Hepatocyte (in vitro differentiated cells): ENCODE results near the gene SMAD1. TPM values are rescaled to one million over a fixed set of nuclear protein-coding genes. Genes with fewer than 3 reads are reported as not detected.

Experiments
- DNase-seq: peaks from one replicate; pipeline ENCODE4 v3.0.0-alpha.2; 2016; ENCODE audit warnings: low spot score
- H2AFZ ChIP-seq: fragments of 200-600 bp; sonication (generic); 2 replicates; pipeline ENCODE4 v1.6.0; 2016; ENCODE audit warnings: antibody characterized with exemption, mild to moderate bottlenecking
- H3K27ac ChIP-seq: fragments of 200-600 bp; sonication (generic); 2 replicates; pipeline ENCODE4 v1.5.1; 2016; ENCODE audit warnings: mild to moderate bottlenecking
- H3K27me3 ChIP-seq: fragments of 200-600 bp; sonication (generic); 2 replicates; pipeline ENCODE4 v1.6.1; 2016
- H3K36me3 ChIP-seq: fragments of 200-600 bp; sonication (generic); replicated peaks from 2 replicates; pipeline ENCODE4 v1.5.1; 2016; ENCODE audit warnings: low read depth; ENCODE audit not compliant: insufficient read depth
- H3K4me1 ChIP-seq: fragments of 200-600 bp; sonication (generic); 2 replicates; pipeline ENCODE4 v1.5.1; 2016; ENCODE audit warnings: mild to moderate bottlenecking, moderate library complexity; ENCODE audit not compliant: insufficient read depth
- H3K4me2 ChIP-seq: fragments of 200-600 bp; sonication (generic); 2 replicates; pipeline ENCODE4 v1.6.0; 2016
- H3K4me3 ChIP-seq: fragments of 200-600 bp; sonication (generic); 2 replicates; pipeline ENCODE4 v1.5.1; 2016; ENCODE audit warnings: mild to moderate bottlenecking
- H3K79me2 ChIP-seq: fragments of 200-600 bp; sonication (generic); 2 replicates; pipeline ENCODE4 v1.6.0; 2017; ENCODE audit warnings: mild to moderate bottlenecking
- H3K9me2 ChIP-seq: fragments of 200-600 bp; sonication (generic); replicated peaks from 2 replicates; pipeline ENCODE4 v1.6.0; 2017; ENCODE audit warnings: mild to moderate bottlenecking; ENCODE audit not compliant: insufficient read depth
- H3K9me3 ChIP-seq: fragments of 200-600 bp; sonication (generic); 2 replicates; pipeline ENCODE4 v1.5.1; 2016; ENCODE audit warnings: low read depth, mild to moderate bottlenecking
- H4K20me1 ChIP-seq: fragments of 200-600 bp; sonication (generic); 2 replicates; pipeline ENCODE4 v1.6.0; 2016; ENCODE audit warnings: mild to moderate bottlenecking; ENCODE audit not compliant: insufficient read depth, poor library complexity, severe bottlenecking
- EZH2 ChIP-seq: fragments of 200-600 bp; sonication (generic); IDR thresholded peaks from 2 replicates; pipeline ENCODE4 v1.6.1; 2016; ENCODE audit warnings: antibody characterized with exemption, mild to moderate bottlenecking, borderline replicate concordance
- EZH2phosphoT487 ChIP-seq: fragments of 200-600 bp; sonication (generic); IDR thresholded peaks from one replicate; pipeline ENCODE4 v1.6.1; 2018; ENCODE audit warnings: antibody characterized with exemption, mild to moderate bottlenecking, low read depth, moderate library complexity; ENCODE audit not compliant: unreplicated experiment, severe bottlenecking
- WGBS: methylation state at CpG from one replicate; pipeline ENCODE4 v1.1.6; 2016; ENCODE audit warnings: low lambda C conversion rate; ENCODE audit errors: missing lambda C conversion rate; 5-methylcytosine and 5-hydroxymethylcytosine counted together
- polyA plus RNA-seq: library from polyadenylated mRNA; unstranded; fragments of >200 nt; fragmentation: Nextera tagmentation; extraction: Ambion mirVana; gene quantifications from 2 replicates; pipeline ENCODE4 v1.2.1, GENCODE V29; 2016
- total RNA-seq: library from RNA; depleted of rRNA; stranded (reverse); fragments of >200 nt; gene quantifications from 2 replicates; pipeline ENCODE4 v1.2.3, GENCODE V29; 2014
- TF ChIP-seq, protein P1 (sequence below): fragments of 200-600 bp; sonication (generic); IDR thresholded peaks from 2 replicates; pipeline ENCODE4 v1.5.1; 2016; ENCODE audit warnings: antibody characterized with exemption, mild to moderate bottlenecking; ENCODE audit not compliant: poor library complexity

SMAD1 gene
- total and polyA plus RNA-seq, 2 experiments from 2014 or later = 18.1 to 24.1 TPM

DNA sequence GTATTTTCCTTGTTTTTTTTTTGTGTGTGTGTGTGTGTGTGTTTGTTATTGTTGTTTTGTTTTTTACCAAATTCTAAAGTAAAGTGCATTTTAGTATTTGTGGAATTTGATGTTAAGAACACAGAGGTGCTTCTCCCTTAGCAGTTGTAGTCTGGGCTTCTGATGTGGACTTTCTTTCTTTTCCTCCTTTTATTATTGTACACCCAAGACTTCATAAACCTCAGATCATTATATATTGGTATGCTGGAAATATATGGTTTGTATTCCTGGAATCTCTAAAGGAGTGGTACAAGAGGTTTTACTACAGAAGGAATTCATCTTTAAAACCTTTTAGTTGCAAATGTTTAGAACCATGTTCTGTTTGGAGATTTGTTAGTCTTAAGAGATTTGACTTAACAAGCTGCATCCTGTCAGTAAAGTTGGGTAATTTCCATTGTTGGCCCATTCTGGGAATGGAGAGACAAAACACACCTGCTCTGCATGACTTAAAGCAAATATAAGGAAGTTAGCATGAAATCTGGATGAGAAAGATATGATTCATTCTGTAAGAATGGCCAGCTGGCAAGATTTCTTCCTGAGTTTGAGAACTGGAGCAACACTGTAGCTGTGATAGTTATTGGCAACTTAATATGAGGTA is 64.0 kb downstream of the SMAD1 start:
- no peaks in the 10 kb centered on the region for H3K27me3 ChIP-seq
- H2AFZ ChIP-seq = no peak overlapping the region
- TF ChIP-seq EZH2phosphoT487 = no peak
- TF ChIP-seq, protein P1, sequence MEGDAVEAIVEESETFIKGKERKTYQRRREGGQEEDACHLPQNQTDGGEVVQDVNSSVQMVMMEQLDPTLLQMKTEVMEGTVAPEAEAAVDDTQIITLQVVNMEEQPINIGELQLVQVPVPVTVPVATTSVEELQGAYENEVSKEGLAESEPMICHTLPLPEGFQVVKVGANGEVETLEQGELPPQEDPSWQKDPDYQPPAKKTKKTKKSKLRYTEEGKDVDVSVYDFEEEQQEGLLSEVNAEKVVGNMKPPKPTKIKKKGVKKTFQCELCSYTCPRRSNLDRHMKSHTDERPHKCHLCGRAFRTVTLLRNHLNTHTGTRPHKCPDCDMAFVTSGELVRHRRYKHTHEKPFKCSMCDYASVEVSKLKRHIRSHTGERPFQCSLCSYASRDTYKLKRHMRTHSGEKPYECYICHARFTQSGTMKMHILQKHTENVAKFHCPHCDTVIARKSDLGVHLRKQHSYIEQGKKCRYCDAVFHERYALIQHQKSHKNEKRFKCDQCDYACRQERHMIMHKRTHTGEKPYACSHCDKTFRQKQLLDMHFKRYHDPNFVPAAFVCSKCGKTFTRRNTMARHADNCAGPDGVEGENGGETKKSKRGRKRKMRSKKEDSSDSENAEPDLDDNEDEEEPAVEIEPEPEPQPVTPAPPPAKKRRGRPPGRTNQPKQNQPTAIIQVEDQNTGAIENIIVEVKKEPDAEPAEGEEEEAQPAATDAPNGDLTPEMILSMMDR = no peak
- no peaks in the 10 kb centered on the region for H3K9me2 ChIP-seq
- H3K79me2 ChIP-seq = no peaks in the 10 kb centered on the region
- H3K36me3 ChIP-seq = no peaks in the 10 kb centered on the region
- H3K4me2 ChIP-seq = no peak overlapping the region
- peak; percentile 62 for DNase-seq
- no peak overlapping the region for H3K4me3 ChIP-seq
- no peaks in the 10 kb centered on the region for H4K20me1 ChIP-seq
- peaks cover 18% of the 10 kb centered on the region for H3K4me1 ChIP-seq
- no peaks in the 10 kb centered on the region for H3K9me3 ChIP-seq
- H3K27ac ChIP-seq = peak overlapping the region; percentile 70

DNA sequence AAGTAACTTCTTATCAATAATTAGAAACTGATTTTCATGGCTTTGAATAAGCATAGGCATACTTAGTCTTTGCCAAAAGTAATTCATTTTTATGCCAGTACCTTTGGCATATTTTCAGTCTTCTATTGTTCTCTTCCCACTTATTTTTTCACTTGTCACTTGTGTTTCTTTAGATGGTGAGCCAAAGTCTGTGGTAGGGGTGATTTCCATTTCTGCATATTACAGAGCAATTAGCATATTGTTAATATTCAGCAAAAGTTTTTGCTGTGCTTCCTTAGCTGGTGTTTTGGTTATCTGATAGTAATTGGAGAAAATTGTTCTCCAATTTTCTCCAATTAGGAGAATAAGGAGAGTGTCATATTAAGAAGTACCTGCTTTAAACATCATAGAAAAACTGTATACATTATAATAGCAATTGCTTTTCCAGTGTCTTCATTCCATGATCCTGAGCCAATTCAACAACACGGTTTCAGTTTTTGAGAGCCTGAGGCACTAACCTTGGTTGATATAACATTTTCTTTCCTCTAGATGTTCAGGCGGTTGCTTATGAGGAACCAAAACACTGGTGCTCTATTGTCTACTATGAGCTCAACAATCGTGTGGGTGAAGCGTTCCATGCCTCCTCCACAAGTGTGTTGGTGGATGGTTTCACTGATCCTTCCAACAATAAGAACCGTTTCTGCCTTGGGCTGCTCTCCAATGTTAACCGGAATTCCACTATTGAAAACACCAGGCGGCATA is 64.7 kb downstream of the SMAD1 start:
- 77% methylated on average over 7 of the region's 7 CpGs for WGBS

DNA sequence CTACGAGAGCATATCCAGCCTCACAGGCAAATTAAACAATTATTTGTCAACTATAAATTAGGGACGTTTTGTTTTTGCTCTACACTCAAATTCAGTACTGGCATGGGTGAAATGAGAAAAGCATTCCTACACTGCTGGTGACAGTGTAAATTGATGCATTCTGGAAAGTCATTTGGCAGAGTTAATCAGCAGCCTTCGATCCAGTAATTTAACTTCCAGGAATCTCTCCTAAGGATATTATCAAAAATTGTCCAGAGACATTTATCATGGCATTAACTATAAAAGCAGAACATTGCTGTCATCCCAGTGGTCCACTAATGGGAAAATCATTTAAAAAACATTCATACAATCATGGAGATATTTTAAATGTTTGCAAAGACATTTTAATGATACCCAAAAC is 70.0 kb downstream of the SMAD1 start:
- H3K4me2 ChIP-seq = no peak overlapping the region
- DNase-seq = no peak
- no peaks in the 10 kb centered on the region for H3K79me2 ChIP-seq
- TF ChIP-seq, protein P1 = no peak
- TF ChIP-seq EZH2 = no peak
- TF ChIP-seq EZH2phosphoT487 = no peak
- H3K9me2 ChIP-seq = no peaks in the 10 kb centered on the region
- no peaks in the 10 kb centered on the region for H3K9me3 ChIP-seq
- no peaks in the 10 kb centered on the region for H3K36me3 ChIP-seq
- H2AFZ ChIP-seq = no peak overlapping the region
- peaks cover 1% of the 10 kb centered on the region for H3K4me1 ChIP-seq
- H4K20me1 ChIP-seq = no peaks in the 10 kb centered on the region
- 85% methylated on average over 3 of the region's 3 CpGs for WGBS
- no peaks in the 10 kb centered on the region for H3K27me3 ChIP-seq
- H3K4me3 ChIP-seq = no peak overlapping the region
- H3K27ac ChIP-seq = no peak overlapping the region

More for the DNA sequence above, 64.7 kb downstream of the SMAD1 start:
- no peak for DNase-seq
- Histone ChIP-seq H3K4me3 (no peak overlapping the region), H3K4me2 (no peak overlapping the region), H3K4me1 (peaks cover 18% of the 10 kb centered on the region), H3K9me2 (no peaks in the 10 kb centered on the region), H4K20me1 (no peaks in the 10 kb centered on the region), H3K79me2 (no peaks in the 10 kb centered on the region), H2AFZ (no peak overlapping the region), H3K9me3 (no peaks in the 10 kb centered on the region), H3K36me3 (no peaks in the 10 kb centered on the region), H3K27me3 (no peaks in the 10 kb centered on the region), H3K27ac (peak overlapping the region; percentile 70)
- TF ChIP-seq EZH2phosphoT487 (no peak), EZH2 (no peak)
- TF ChIP-seq, protein P1 = no peak
